Heart left ventricle (tissue), 13 donors: ENCODE data around the gene YIPF2.

ENCODE experiments used
- CTCF ChIP-seq, 12 donors: fragments of 200-600 bp; sonication (generic) in 4 of 12; IDR thresholded peaks; one replicate each; pipeline versions ENCODE4 v1.5.0 to v1.8.0; 2018 to 2022; ENCODE audit warnings: antibody characterized with exemption in 12 of 12, mild to moderate bottlenecking in 5 of 12
- POLR2A ChIP-seq, 2 donors: fragments of 450-650 bp; IDR thresholded peaks; one replicate each; pipeline ENCODE4 v1.6.1; 2017; ENCODE audit warnings: antibody characterized with exemption in 2 of 2, mild to moderate bottlenecking in 2 of 2, moderate library complexity in 2 of 2
- donor health status: ischemic (EF 13 %, LVEDD 7.1; RV severe dilation, severe dysfunction).
- donor health status: DM: no; HTN: yes; CAD: no.
- donor health status: DM: no; HTN: no; CAD: no.
- donor health status: ischemic (EF 25% LVEDD 6.9; RV normal size, moderate dysfunction).
- donor health status: ischemic (EF 25% LVEDD 5.7; RV mildly dilated, moderate dysfunction).
- donor health status: ischemic (EF 35%, LVEDD 5.7; RV mildly dilated, moderate dysfunction).
- donor health status: nonischemic (EF 11% LVEDD 7.7; RV severe dilation, severe dysfunction).
- donor health status: DM: yes; HTN: yes; CAD: no.
- donor health status: PGD.
- donor health status: ischemic (EF 29% LVEDD 5.4; RV normal size, mild dysfunction).
- donor health status: nonischemic (EF 23%, LVEDD 6.1; RV moderate dilation, normal function).

DNA sequence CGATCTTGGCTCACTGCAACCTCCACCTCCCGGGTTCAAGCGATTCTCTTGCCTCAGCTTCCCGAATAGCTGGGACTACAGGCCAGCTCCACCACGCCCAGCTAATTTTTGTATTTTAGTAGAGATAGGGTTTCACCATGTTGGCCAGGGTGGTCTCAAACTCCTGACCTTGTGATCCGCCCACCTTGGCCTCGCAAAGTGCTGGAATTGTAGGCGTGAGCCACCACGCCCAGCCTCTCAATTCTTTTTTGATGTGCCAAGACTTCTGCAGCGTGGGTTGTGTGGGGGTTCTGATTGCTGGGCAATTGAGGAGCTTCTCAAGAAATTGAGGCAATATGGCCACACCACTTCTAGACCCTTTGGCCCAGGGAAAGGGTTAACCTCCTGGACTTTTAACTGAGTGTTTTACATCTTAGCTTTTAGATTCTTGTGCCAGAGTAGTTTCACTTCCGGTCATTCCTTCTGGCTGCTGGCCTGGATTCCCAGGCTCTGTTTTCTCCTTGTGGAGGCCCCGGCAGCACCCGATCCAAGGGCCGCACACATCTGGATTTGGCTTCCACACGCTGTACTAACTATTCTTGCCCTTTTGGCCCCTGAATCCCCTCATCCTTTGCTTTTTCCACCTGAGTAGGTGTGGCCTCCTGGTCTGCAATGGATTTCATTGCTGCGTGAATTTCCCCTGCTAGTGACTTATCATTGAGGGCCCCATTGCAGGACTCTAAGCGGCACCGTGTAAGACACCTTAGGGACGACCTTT, 47.1 kb upstream of the YIPF2 start:
- TF ChIP-seq POLR2A (IDR thresholded peaks at IDR 0.05) (no peak), CTCF (IDR thresholded peaks at IDR 0.05) (no peak)
